Measurements from ENCODE around the gene SUPT4H1.

Gene SUPT4H1

GRCh38 chr17:58317421-58318064, 34.5 kb downstream of the SUPT4H1 start:
- peak; percentile 52 for DNase-seq (ENCODE audit: low read depth)

- DNase-seq (ENCODE audit: low read depth) = no peak
These were observed 35.6 kb downstream of the SUPT4H1 start for GRCh38 chr17:58316260-58316960.

- DNase-seq (ENCODE audit: low read depth) = no peak
These were observed 36.3 kb downstream of the SUPT4H1 start for GRCh38 chr17:58315750-58316149.

GRCh38 chr17:58315281-58315711, 36.7 kb downstream of the SUPT4H1 start:
- no peak for DNase-seq (ENCODE audit: low read depth)

GRCh38 chr17:58314706-58315015, 37.3 kb downstream of the SUPT4H1 start:
- no peak for DNase-seq (ENCODE audit: low read depth)

GRCh38 chr17:58313815-58314705, 37.9 kb downstream of the SUPT4H1 start:
- no peak for DNase-seq (ENCODE audit: low read depth)

- DNase-seq (ENCODE audit: low read depth) = no peak
These were observed 39.2 kb downstream of the SUPT4H1 start for GRCh38 chr17:58312829-58313228.

GRCh38 chr17:58312021-58312630, 39.9 kb downstream of the SUPT4H1 start:
- DNase-seq (ENCODE audit: low read depth) = no peak

- no peak for DNase-seq (ENCODE audit: low read depth)
These were observed 40.5 kb downstream of the SUPT4H1 start for GRCh38 chr17:58311429-58311894.

- DNase-seq (ENCODE audit: low read depth) = no peak
These were observed 41.2 kb downstream of the SUPT4H1 start for GRCh38 chr17:58310511-58311428.

GRCh38 chr17:58309918-58310259, 42.1 kb downstream of the SUPT4H1 start:
- no peak for DNase-seq (ENCODE audit: low read depth)

- DNase-seq (ENCODE audit: low read depth) = no peak
These were observed 42.8 kb downstream of the SUPT4H1 start for GRCh38 chr17:58308985-58309917.

- no peak for DNase-seq (ENCODE audit: low read depth)
These were observed 43.6 kb downstream of the SUPT4H1 start for GRCh38 chr17:58308173-58308984.

- no peak for DNase-seq (ENCODE audit: low read depth)
These were observed 44.4 kb downstream of the SUPT4H1 start for GRCh38 chr17:58307468-58308172.

GRCh38 chr17:58306131-58306951, 45.7 kb downstream of the SUPT4H1 start:
- no peak for DNase-seq (ENCODE audit: low read depth)

- no peak for DNase-seq (ENCODE audit: low read depth)
These were observed 46.4 kb downstream of the SUPT4H1 start for GRCh38 chr17:58305626-58306025.

GRCh38 chr17:58304750-58305486, 47.1 kb downstream of the SUPT4H1 start:
- DNase-seq (ENCODE audit: low read depth) = no peak
